ENCODE results near the gene CHCHD1. TPM values are rescaled to one million over a fixed set of nuclear protein-coding genes. Genes with fewer than 3 reads are reported as not detected.
"Not testable (repeated sequence)": the region's sequence is repeated elsewhere in the genome, so short reads cannot be mapped to it uniquely, and the experiment has no call there.

The CHCHD1 gene
- total RNA-seq, 1 experiment from 2014 or later: 36.6 TPM

DNA sequence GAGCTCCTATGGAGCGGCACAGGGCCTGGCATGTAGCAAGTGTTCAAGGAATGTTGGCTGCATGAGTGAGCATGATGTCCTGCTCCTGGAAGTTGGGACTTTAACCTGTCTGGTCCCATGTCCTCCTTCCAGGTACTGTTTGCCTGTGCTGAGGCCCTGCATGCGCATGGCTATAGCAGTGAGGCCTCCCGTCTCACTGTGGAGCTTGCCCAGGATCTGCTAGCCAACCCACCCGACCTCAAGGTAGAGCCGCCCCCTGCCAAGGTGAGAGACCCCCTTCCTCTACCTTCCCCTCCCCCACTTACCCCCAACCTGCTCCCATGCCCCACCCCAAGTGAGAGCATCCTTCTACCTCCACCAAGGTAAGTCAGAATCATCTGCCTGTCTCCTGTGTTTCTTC, 11.6 kb downstream of the CHCHD1 start:
- Histone ChIP-seq H4K20me1 (ENCODE audit: insufficient read depth) (no peaks in the 10 kb centered on the region), H3K4me2 (ENCODE audit: low read length) (no peak overlapping the region), H2AFZ (ENCODE audit: low read depth, low read length, poor library complexity, severe bottlenecking) (no peak overlapping the region), H3K9ac (ENCODE audit: low read length) (no peak overlapping the region), H3K9me3 (ENCODE audit: control insufficient read depth in 1 of 2, insufficient read depth in 1 of 2, low read depth in 1 of 2, low read length in 2 of 2) (no peaks in the 10 kb centered on the region), H3K9me2 (ENCODE audit: insufficient read depth) (no peaks in the 10 kb centered on the region), H3K4me1 (ENCODE audit: control insufficient read depth in 1 of 2, insufficient read depth in 2 of 2, low read length in 2 of 2) (no peaks in the 10 kb centered on the region), H3K27me3 (ENCODE audit: insufficient read depth, low read length) (no peaks in the 10 kb centered on the region), H3K27ac (ENCODE audit: low read depth, low read length) (no peak overlapping the region), H3K36me3 (ENCODE audit: control insufficient read depth in 1 of 2, insufficient read depth in 2 of 2, low read length in 2 of 2) (peaks cover 18 to 26% of the 10 kb centered on the region in 2 experiments), H3K79me2 (ENCODE audit: insufficient read depth, low read length) (no peaks in the 10 kb centered on the region), H3K4me3 (replicated peaks in 1 of 2; ENCODE audit: low read depth in 1 of 2, low read length in 2 of 2) (no peak overlapping the region)
- intact Hi-C loops (cut with micrococcal nuclease): no loop called here
- ChIA-PET CTCF (no interaction called here), RAD21 (ENCODE audit: low non-redundant PET in 1 of 2, low total read pairs in 2 of 2, uncharacterized antibody in 2 of 2, unreplicated experiment in 2 of 2) (no interaction called here), POLR2A (no interaction called here)
- TF ChIP-seq CTCF (IDR thresholded peaks at IDR 0.05 in 2 of 3, conservative IDR thresholded peaks at IDR 0.05 in 1 of 3; ENCODE audit: borderline replicate concordance in 1 of 3, insufficient read depth in 1 of 3, low read depth in 2 of 3, low read length in 2 of 3) (no peak), SIN3A (IDR thresholded peaks at IDR 0.05; ENCODE audit: low read depth) (no peak), EGR1 (IDR thresholded peaks at IDR 0.05; ENCODE audit: low read depth) (no peak), TCF7L2 (IDR thresholded peaks at IDR 0.05; ENCODE audit: borderline replicate concordance, extremely low read depth, insufficient read depth, insufficient read length) (no peak), FOSL1 (IDR thresholded peaks at IDR 0.05; ENCODE audit: low read depth) (no peak), JUND (IDR thresholded peaks at IDR 0.05) (no peak), SP1 (IDR thresholded peaks at IDR 0.05; ENCODE audit: low read depth) (no peak), POLR2A (IDR thresholded peaks at IDR 0.05; ENCODE audit: borderline replicate concordance, extremely low read depth, insufficient read depth, insufficient read length) (no peak), EZH2 (IDR thresholded peaks at IDR 0.05) (no peak), ZNF274 (IDR thresholded peaks at IDR 0.05; ENCODE audit: low read depth, low read length) (no peak)
- BruUV-seq (replicated peaks): no TSS peak
- ATAC-seq (no peak), DNase-seq (ENCODE audit: low read depth, low spot score) (no peak)

DNA sequence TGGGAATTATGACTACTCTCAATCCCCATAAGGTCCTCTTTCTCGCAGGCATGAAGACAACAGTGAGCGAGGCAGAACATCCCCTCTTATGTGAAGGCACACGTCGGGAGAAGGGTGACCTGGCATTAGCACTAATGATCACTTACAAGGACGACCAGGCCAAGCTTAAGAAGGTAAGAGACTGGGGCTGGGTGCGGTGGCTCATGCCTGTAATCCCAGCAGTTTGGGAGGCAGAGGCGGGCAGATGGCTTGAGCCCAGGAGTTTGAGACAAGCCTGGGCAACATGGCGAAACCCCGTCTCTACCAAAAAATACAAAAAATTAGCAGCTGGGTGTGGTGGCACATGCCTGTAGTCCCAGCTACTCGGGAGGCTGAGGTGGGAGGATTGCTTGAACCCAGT, 13.6 kb downstream of the CHCHD1 start:
- H3K4me2 ChIP-seq (ENCODE audit: low read length); H3K27ac ChIP-seq (ENCODE audit: low read depth, low read length); BruUV-seq (replicated peaks); ATAC-seq; H3K4me3 ChIP-seq (replicated peaks in 1 of 2; ENCODE audit: low read depth in 1 of 2, low read length in 2 of 2); H3K9ac ChIP-seq (ENCODE audit: low read length); H4K20me1 ChIP-seq (ENCODE audit: insufficient read depth); H3K9me3 ChIP-seq (ENCODE audit: control insufficient read depth in 1 of 2, insufficient read depth in 1 of 2, low read depth in 1 of 2, low read length in 2 of 2); H3K4me1 ChIP-seq (ENCODE audit: control insufficient read depth in 1 of 2, insufficient read depth in 2 of 2, low read length in 2 of 2); POLR2A ChIA-PET; DNase-seq (ENCODE audit: low read depth, low spot score); H3K79me2 ChIP-seq (ENCODE audit: insufficient read depth, low read length); RAD21 ChIA-PET (ENCODE audit: low non-redundant PET in 1 of 2, low total read pairs in 2 of 2, uncharacterized antibody in 2 of 2, unreplicated experiment in 2 of 2); H3K9me2 ChIP-seq (ENCODE audit: insufficient read depth); H3K27me3 ChIP-seq (ENCODE audit: insufficient read depth, low read length); H2AFZ ChIP-seq (ENCODE audit: low read depth, low read length, poor library complexity, severe bottlenecking); intact Hi-C loops (cut with micrococcal nuclease); CTCF ChIA-PET: not testable (repeated sequence)
- H3K36me3 ChIP-seq (ENCODE audit: control insufficient read depth in 1 of 2, insufficient read depth in 2 of 2, low read length in 2 of 2): peaks cover 19 to 26% of the 10 kb centered on the region in 2 experiments
